ENCODE data around the gene SOX15. TPM values are rescaled to one million over a fixed set of nuclear protein-coding genes. Genes with fewer than 3 reads are reported as not detected.

Gene SOX15
- total RNA-seq, 1 experiment from 2014 or later, result 6.3 TPM

DNA sequence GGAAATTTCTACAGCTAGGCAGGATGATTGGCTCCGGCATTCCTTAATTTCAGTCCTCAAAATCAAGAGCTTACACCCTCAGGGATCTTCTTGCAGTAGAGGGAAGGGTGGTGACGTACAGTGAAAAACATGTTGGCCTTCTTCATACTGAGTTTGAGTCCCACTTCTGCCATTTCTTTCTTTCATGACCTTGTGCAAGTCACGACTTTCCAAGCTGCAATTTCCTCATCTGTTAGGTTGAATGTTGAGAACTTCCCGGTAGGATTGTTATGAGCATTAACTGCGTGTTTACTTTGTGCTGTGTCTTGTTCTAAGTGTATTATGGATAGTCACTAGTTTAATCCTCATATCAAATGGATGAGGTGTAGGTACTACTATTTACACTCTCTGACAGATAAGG is 20.3 kb downstream of the SOX15 start:
- DNase-seq (no peak), ATAC-seq (no peak)
- intact Hi-C loops (cut with micrococcal nuclease), result no loop called here
- peaks cover 38% of the 10 kb centered on the region for H3K36me3 ChIP-seq (ENCODE audit: low read depth, low read length)
- ChIA-PET CTCF (no interaction called here), POLR2A (ENCODE audit: unreplicated experiment) (no interaction called here)
- H3K4me1 ChIP-seq (ENCODE audit: insufficient read depth, low read length), result peaks cover 6% of the 10 kb centered on the region
- peaks cover 1% of the 10 kb centered on the region for H3F3A ChIP-seq (ENCODE audit: low read length, unreplicated experiment)
- no peaks in the 10 kb centered on the region for H3K9me3 ChIP-seq (ENCODE audit: low read length)
- no peak for TF ChIP-seq EZH2 (IDR thresholded peaks at IDR 0.05; ENCODE audit: low read length, unreplicated experiment)
- TF ChIP-seq, protein P1, sequence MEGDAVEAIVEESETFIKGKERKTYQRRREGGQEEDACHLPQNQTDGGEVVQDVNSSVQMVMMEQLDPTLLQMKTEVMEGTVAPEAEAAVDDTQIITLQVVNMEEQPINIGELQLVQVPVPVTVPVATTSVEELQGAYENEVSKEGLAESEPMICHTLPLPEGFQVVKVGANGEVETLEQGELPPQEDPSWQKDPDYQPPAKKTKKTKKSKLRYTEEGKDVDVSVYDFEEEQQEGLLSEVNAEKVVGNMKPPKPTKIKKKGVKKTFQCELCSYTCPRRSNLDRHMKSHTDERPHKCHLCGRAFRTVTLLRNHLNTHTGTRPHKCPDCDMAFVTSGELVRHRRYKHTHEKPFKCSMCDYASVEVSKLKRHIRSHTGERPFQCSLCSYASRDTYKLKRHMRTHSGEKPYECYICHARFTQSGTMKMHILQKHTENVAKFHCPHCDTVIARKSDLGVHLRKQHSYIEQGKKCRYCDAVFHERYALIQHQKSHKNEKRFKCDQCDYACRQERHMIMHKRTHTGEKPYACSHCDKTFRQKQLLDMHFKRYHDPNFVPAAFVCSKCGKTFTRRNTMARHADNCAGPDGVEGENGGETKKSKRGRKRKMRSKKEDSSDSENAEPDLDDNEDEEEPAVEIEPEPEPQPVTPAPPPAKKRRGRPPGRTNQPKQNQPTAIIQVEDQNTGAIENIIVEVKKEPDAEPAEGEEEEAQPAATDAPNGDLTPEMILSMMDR (conservative IDR thresholded peaks at IDR 0.05; ENCODE audit: low read depth, low read length), result no peak
- TF ChIP-seq EZH2phosphoT487 (IDR thresholded peaks at IDR 0.05; ENCODE audit: borderline replicate concordance, low read length), result no peak
- H3K9ac ChIP-seq (ENCODE audit: low read length), result no peak overlapping the region
- peaks cover 17% of the 10 kb centered on the region for H4K20me1 ChIP-seq (ENCODE audit: low read length)
- H3K4me2 ChIP-seq (ENCODE audit: low read length), result no peak overlapping the region
- no peak overlapping the region for H2AFZ ChIP-seq (ENCODE audit: low read length)
- no peak overlapping the region for H3K27ac ChIP-seq (ENCODE audit: low read length)
- H3K4me3 ChIP-seq (ENCODE audit: low read length), result no peak overlapping the region
- no TSS peak for BruUV-seq (replicated peaks)
- H3K79me2 ChIP-seq (ENCODE audit: low read length), result peaks cover 35% of the 10 kb centered on the region
- H3K9me2 ChIP-seq (replicated peaks; ENCODE audit: low read length), result no peaks in the 10 kb centered on the region
- H3K27me3 ChIP-seq (ENCODE audit: low read length), result no peaks in the 10 kb centered on the region

- ChIA-PET CTCF (no interaction called here), POLR2A (ENCODE audit: unreplicated experiment) (no interaction called here)
Observed at GRCh38 chr17:7563115-7563869, 26.6 kb downstream of the SOX15 start.

More at GRCh38 chr17:7563115-7563869, 26.6 kb downstream of the SOX15 start:
- peaks cover 14% of the 10 kb centered on the region; the same call in 1 of the 2 replicates for H3K36me3 ChIP-seq (ENCODE audit: low read depth, low read length)
- peak overlapping the region; percentile 98 for H3K9ac ChIP-seq (ENCODE audit: low read length)
- no peaks in the 10 kb centered on the region for H3K9me3 ChIP-seq (ENCODE audit: low read length)
- H3K4me2 ChIP-seq (ENCODE audit: low read length), result peak overlapping the region; percentile 100
- no peaks in the 10 kb centered on the region for H4K20me1 ChIP-seq (ENCODE audit: low read length)
- H3F3A ChIP-seq (ENCODE audit: low read length, unreplicated experiment), result no peaks in the 10 kb centered on the region
- intact Hi-C loops (cut with micrococcal nuclease), result no loop called here
- no peaks in the 10 kb centered on the region for H3K27me3 ChIP-seq (ENCODE audit: low read length)
- no TSS peak for BruUV-seq (replicated peaks)
- TF ChIP-seq EZH2phosphoT487 (IDR thresholded peaks at IDR 0.05; ENCODE audit: borderline replicate concordance, low read length), result no peak
- no peak for TF ChIP-seq EZH2 (IDR thresholded peaks at IDR 0.05; ENCODE audit: low read length, unreplicated experiment)
- TF ChIP-seq, protein P1 (conservative IDR thresholded peaks at IDR 0.05; ENCODE audit: low read depth, low read length), result no peak
- peak overlapping the region; percentile 95 for H3K4me3 ChIP-seq (ENCODE audit: low read length)
- no peak overlapping the region for H3K27ac ChIP-seq (ENCODE audit: low read length)
- peaks cover 42% of the 10 kb centered on the region for H3K79me2 ChIP-seq (ENCODE audit: low read length)
- H3K4me1 ChIP-seq (ENCODE audit: insufficient read depth, low read length), result peaks cover 31% of the 10 kb centered on the region
- DNase-seq (no peak), ATAC-seq (no peak)
- no peak overlapping the region for H2AFZ ChIP-seq (ENCODE audit: low read length)
- no peaks in the 10 kb centered on the region for H3K9me2 ChIP-seq (replicated peaks; ENCODE audit: low read length)
